PC-9 (cell line): ENCODE results near the gene COPRS. TPM values are rescaled to one million over a fixed set of nuclear protein-coding genes. Genes with fewer than 3 reads are reported as not detected.

Experiments used
- BruUV-seq: library from RNA; stranded (reverse); fragments of 400-500 nt; replicated peaks from 2 replicates; lab custom pipeline; 2021; lab: Mats Ljungman, UMichigan
- CTCF ChIA-PET: fragments of 300-600 bp; sonication (Branson Sonifier 250); formaldehyde crosslinking; loops from one replicate; lab custom pipeline; 2022; ENCODE audit warnings: antibody characterized with exemption; lab: Charles Lee
- POLR2A ChIA-PET: fragments of 300-600 bp; sonication (Branson Sonifier 250); formaldehyde crosslinking; loops from one replicate; lab custom pipeline; 2022; ENCODE audit warnings: antibody characterized with exemption; ENCODE audit not compliant: unreplicated experiment; lab: Charles Lee
- DNase-seq, 2 experiments: peaks; one replicate each; pipeline versions ENCODE4 v3.0.0 to v3.0.0-alpha.2; 2015 to 2022; ENCODE audit warnings: mixed read lengths in 1 of 2
- H2AFZ ChIP-seq: fragments of 200-600 bp; sonication (generic); 2 replicates; pipeline ENCODE4 v1.8.1; 2017; ENCODE audit warnings: antibody characterized with exemption
- H3F3A ChIP-seq: fragments of 200-600 bp; sonication (generic); 2 replicates; pipeline ENCODE4 v1.8.1; 2017; ENCODE audit warnings: antibody characterized with exemption, mild to moderate bottlenecking, low read depth; ENCODE audit not compliant: insufficient read depth
- H3K27ac ChIP-seq: fragments of 200-600 bp; sonication (generic); 2 replicates; pipeline ENCODE4 v1.6.1; 2016; ENCODE audit warnings: mixed run types
- H3K27me3 ChIP-seq: fragments of 200-600 bp; sonication (generic); 2 replicates; pipeline ENCODE4 v1.6.1; 2016; ENCODE audit warnings: low read depth, mixed run types; ENCODE audit not compliant: insufficient read depth
- H3K36me3 ChIP-seq: fragments of 200-600 bp; sonication (generic); 2 replicates; pipeline ENCODE4 v1.6.1; 2016; ENCODE audit warnings: low read depth, mixed run types
- H3K4me1 ChIP-seq: fragments of 200-600 bp; sonication (generic); replicated peaks from 2 replicates; pipeline ENCODE4 v1.6.1; 2016; ENCODE audit warnings: mixed run types; ENCODE audit not compliant: insufficient read depth
- H3K4me2 ChIP-seq: fragments of 200-600 bp; sonication (generic); 2 replicates; pipeline ENCODE4 v1.6.1; 2017; ENCODE audit warnings: mixed run types
- H3K4me3 ChIP-seq: fragments of 200-600 bp; sonication (generic); 2 replicates; pipeline ENCODE4 v1.6.1; 2016; ENCODE audit warnings: mixed run types
- H3K79me2 ChIP-seq: fragments of 200-600 bp; sonication (generic); 2 replicates; pipeline ENCODE4 v1.6.1; 2017; ENCODE audit warnings: low read depth, mixed run types
- H3K9me2 ChIP-seq: fragments of 200-600 bp; sonication (generic); 2 replicates; pipeline ENCODE4 v1.8.1; 2017; ENCODE audit warnings: mild to moderate bottlenecking; ENCODE audit not compliant: insufficient read depth
- H3K9me3 ChIP-seq: fragments of 200-600 bp; sonication (generic); 2 replicates; pipeline ENCODE4 v1.8.1; 2016; ENCODE audit warnings: low read depth; ENCODE audit not compliant: insufficient read depth
- H4K20me1 ChIP-seq: fragments of 200-600 bp; sonication (generic); 2 replicates; pipeline ENCODE4 v1.8.1; 2017; ENCODE audit not compliant: insufficient read depth
- CTCF ChIP-seq: fragments of 200-600 bp; sonication (generic); conservative IDR thresholded peaks from 2 replicates; pipeline ENCODE4 v1.6.1; 2017; ENCODE audit warnings: mixed run types, antibody characterized with exemption, mild to moderate bottlenecking, moderate library complexity
- EZH2 ChIP-seq: fragments of 200-600 bp; sonication (generic); IDR thresholded peaks from 2 replicates; pipeline ENCODE4 v1.8.0; 2017; ENCODE audit warnings: antibody characterized with exemption, low read depth
- intact Hi-C: fragments of 100-400 bp; cut with micrococcal nuclease; formaldehyde crosslinking; loops from one replicate; pipeline ENCODE4 v1.10.0; 2022; ENCODE audit not compliant: unreplicated experiment
- total RNA-seq: library from RNA; stranded (reverse); gene quantifications from 2 replicates; pipeline ENCODE4 v1.2.3, GENCODE V29; 2021

COPRS gene
- total RNA-seq, 1 experiment from 2014 or later = 48.3 TPM

- no peaks in the 10 kb centered on the region for H3K4me1 ChIP-seq
- H3K27ac ChIP-seq = no peak overlapping the region
- no peak for TF ChIP-seq CTCF
- no peak for TF ChIP-seq EZH2
- no TSS peak for BruUV-seq
- no peaks in the 10 kb centered on the region for H3K9me3 ChIP-seq
- H3K36me3 ChIP-seq = no peaks in the 10 kb centered on the region
- DNase-seq = no peak
- no peaks in the 10 kb centered on the region for H3F3A ChIP-seq
- no peaks in the 10 kb centered on the region for H3K9me2 ChIP-seq
- H3K4me3 ChIP-seq = no peak overlapping the region
- ChIA-PET CTCF (interaction anchor here (1.0 kb wide), 1 partner anchor 158 kb away, joined by 6 read pairs; no protein-coding TSS in a partner anchor), POLR2A (no interaction called here)
- no peaks in the 10 kb centered on the region for H4K20me1 ChIP-seq
- H3K79me2 ChIP-seq = no peaks in the 10 kb centered on the region
- H2AFZ ChIP-seq = no peak overlapping the region
- H3K27me3 ChIP-seq = no peaks in the 10 kb centered on the region
- intact Hi-C loops = no loop called here
- H3K4me2 ChIP-seq = no peak overlapping the region
Observed at GRCh38 chr17:31807846-31808245, 51.2 kb downstream of the COPRS start.

GRCh38 chr17:31806921-31807320 is 52.1 kb downstream of the COPRS start:
- POLR2A ChIA-PET = no interaction called here
- Histone ChIP-seq H3K9me3 (no peaks in the 10 kb centered on the region), H3K79me2 (no peaks in the 10 kb centered on the region), H3K4me2 (no peak overlapping the region), H3K36me3 (no peaks in the 10 kb centered on the region), H3K4me3 (no peak overlapping the region), H4K20me1 (no peaks in the 10 kb centered on the region), H3K4me1 (no peaks in the 10 kb centered on the region), H3K27ac (no peak overlapping the region), H3K27me3 (no peaks in the 10 kb centered on the region), H3F3A (no peaks in the 10 kb centered on the region), H3K9me2 (no peaks in the 10 kb centered on the region), H2AFZ (no peak overlapping the region)
- no TSS peak for BruUV-seq
- TF ChIP-seq EZH2 (no peak), CTCF (no peak)
- no peak for DNase-seq
- intact Hi-C loops = no loop called here
- CTCF ChIA-PET = interaction anchor here (0.5 to 0.7 kb wide), 2 partner anchors 51 to 739 kb away, joined by 4 to 28 read pairs; no protein-coding TSS in a partner anchor

GRCh38 chr17:31803494-31804213 is 55.4 kb downstream of the COPRS start:
- Histone ChIP-seq H3K27me3 (no peaks in the 10 kb centered on the region), H3K36me3 (no peaks in the 10 kb centered on the region), H2AFZ (no peak overlapping the region), H3K4me2 (no peak overlapping the region), H3K9me3 (no peaks in the 10 kb centered on the region), H3K9me2 (no peaks in the 10 kb centered on the region), H3K79me2 (no peaks in the 10 kb centered on the region), H3K27ac (no peak overlapping the region), H3F3A (no peaks in the 10 kb centered on the region), H3K4me1 (no peaks in the 10 kb centered on the region), H3K4me3 (no peak overlapping the region), H4K20me1 (no peaks in the 10 kb centered on the region)
- intact Hi-C loops = no loop called here
- TF ChIP-seq EZH2 (no peak), CTCF (no peak)
- no TSS peak for BruUV-seq
- ChIA-PET POLR2A (interaction anchor here (0.7 kb wide), 1 partner anchor 149 kb away, joined by 6 read pairs; no protein-coding TSS in a partner anchor), CTCF (no interaction called here)
- DNase-seq = peak in 1 of 2 experiments; percentile 38
